SK-N-SH treated with all-trans-retinoic acid at 6 μM for 48 hours (cell line): ENCODE results near the gene CXXC5.

ENCODE experiments used
- ARNTL ChIP-seq: fragments of 450-650 bp; formaldehyde crosslinking; IDR thresholded peaks from 2 replicates; pipeline ENCODE4 v1.5.0; 2020; ENCODE audit warnings: low read depth, mild to moderate bottlenecking, moderate library complexity, borderline replicate concordance
- CSDC2 ChIP-seq: fragments of 250-450 bp; sonication (Bioruptor Pico); IDR thresholded peaks from 2 replicates; pipeline ENCODE4 v1.5.0; 2020; ENCODE audit warnings: mild to moderate bottlenecking, moderate library complexity
- OSR1 ChIP-seq: fragments of 250-450 bp; sonication (Bioruptor Pico); IDR thresholded peaks from 2 replicates; pipeline ENCODE4 v1.8.0; 2022; ENCODE audit warnings: moderate library complexity, mild to moderate bottlenecking, inconsistent platforms
- TCF4 ChIP-seq: fragments of 250-450 bp; sonication (Bioruptor Pico); IDR thresholded peaks from 2 replicates; pipeline ENCODE4 v1.8.0; 2021; ENCODE audit warnings: mild to moderate bottlenecking, moderate library complexity, borderline replicate concordance
- TOX ChIP-seq: fragments of 250-450 bp; sonication (Bioruptor Pico); IDR thresholded peaks from 2 replicates; pipeline ENCODE4 v1.8.0; 2021; ENCODE audit warnings: mild to moderate bottlenecking, moderate library complexity, borderline replicate concordance
- ZFP3 ChIP-seq: fragments of 250-450 bp; sonication (Bioruptor Pico); IDR thresholded peaks from 2 replicates; pipeline ENCODE4 v1.5.0; 2020; ENCODE audit warnings: mild to moderate bottlenecking, moderate library complexity
- ZFP30 ChIP-seq: fragments of 450-650 bp; formaldehyde crosslinking; IDR thresholded peaks from 2 replicates; pipeline ENCODE4 v1.5.0; 2022; ENCODE audit warnings: mild to moderate bottlenecking, moderate library complexity
- ZNF70 ChIP-seq: fragments of 450-650 bp; formaldehyde crosslinking; IDR thresholded peaks from 2 replicates; pipeline ENCODE4 v1.5.0; 2020; ENCODE audit warnings: mild to moderate bottlenecking, moderate library complexity
- ZNF8 ChIP-seq: fragments of 450-650 bp; formaldehyde crosslinking; IDR thresholded peaks from 2 replicates; pipeline ENCODE4 v1.5.0; 2020; ENCODE audit warnings: mild to moderate bottlenecking, moderate library complexity
- TF ChIP-seq, protein P1 (sequence below): fragments of 250-450 bp; sonication (Bioruptor Pico); IDR thresholded peaks from 2 replicates; pipeline ENCODE4 v1.5.0; 2020; ENCODE audit warnings: mild to moderate bottlenecking, moderate library complexity
- TF ChIP-seq, protein P2 (sequence below): fragments of 250-450 bp; sonication (Bioruptor Pico); IDR thresholded peaks from 2 replicates; pipeline ENCODE4 v1.8.0; 2020; ENCODE audit warnings: mild to moderate bottlenecking, moderate library complexity, borderline replicate concordance
- TF ChIP-seq, protein P3 (sequence below): fragments of 250-450 bp; sonication (Bioruptor Pico); IDR thresholded peaks from 2 replicates; pipeline ENCODE4 v1.5.1; 2020; ENCODE audit warnings: low read depth, mild to moderate bottlenecking, moderate library complexity

DNA sequence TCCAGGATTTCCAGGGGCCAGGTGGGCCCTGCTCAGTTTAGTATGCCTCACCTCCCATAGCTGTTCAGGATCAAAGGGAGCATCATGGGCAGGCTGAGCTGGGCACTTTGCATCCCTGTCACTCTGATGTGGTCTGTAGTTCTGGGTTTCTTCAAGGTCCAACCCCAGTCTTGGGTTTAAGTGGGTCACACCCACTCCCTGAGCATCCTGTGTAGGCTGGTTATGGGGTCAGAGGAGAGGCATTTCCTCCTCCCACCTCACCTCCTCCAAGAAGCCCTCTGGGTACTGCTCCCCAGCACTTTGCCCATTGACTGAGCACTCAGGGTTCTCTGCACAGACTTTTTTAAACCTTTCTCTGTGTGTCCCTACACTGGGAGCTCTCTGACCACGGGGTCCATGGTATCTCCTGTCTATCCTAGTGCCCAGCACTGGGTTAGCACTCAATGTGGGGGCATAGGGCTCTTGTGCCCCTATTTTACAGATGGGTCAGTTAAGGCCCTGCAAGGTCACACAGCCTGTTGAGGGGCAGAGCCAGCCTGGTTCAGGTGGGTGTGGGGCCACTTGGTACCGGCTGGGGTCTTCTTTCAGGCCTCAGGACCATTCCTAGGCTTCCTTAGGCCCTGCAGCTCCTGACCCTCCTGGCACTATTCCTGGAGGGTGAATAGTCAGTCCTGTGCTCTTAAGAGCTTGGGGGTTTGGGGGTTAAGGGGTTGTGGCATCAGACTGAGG lies 19.0 kb downstream of the CXXC5 start:
- no peak for TF ChIP-seq TOX (CRISPR knock-in tag)
- no peak for TF ChIP-seq ZFP3 (CRISPR knock-in tag)
- no peak for TF ChIP-seq ZFP30
- TF ChIP-seq OSR1 (CRISPR knock-in tag), result no peak
- no peak for TF ChIP-seq TCF4 (CRISPR knock-in tag)
- TF ChIP-seq ARNTL (CRISPR knock-in tag), result no peak
- TF ChIP-seq ZNF8, result no peak
- TF ChIP-seq, protein P1, sequence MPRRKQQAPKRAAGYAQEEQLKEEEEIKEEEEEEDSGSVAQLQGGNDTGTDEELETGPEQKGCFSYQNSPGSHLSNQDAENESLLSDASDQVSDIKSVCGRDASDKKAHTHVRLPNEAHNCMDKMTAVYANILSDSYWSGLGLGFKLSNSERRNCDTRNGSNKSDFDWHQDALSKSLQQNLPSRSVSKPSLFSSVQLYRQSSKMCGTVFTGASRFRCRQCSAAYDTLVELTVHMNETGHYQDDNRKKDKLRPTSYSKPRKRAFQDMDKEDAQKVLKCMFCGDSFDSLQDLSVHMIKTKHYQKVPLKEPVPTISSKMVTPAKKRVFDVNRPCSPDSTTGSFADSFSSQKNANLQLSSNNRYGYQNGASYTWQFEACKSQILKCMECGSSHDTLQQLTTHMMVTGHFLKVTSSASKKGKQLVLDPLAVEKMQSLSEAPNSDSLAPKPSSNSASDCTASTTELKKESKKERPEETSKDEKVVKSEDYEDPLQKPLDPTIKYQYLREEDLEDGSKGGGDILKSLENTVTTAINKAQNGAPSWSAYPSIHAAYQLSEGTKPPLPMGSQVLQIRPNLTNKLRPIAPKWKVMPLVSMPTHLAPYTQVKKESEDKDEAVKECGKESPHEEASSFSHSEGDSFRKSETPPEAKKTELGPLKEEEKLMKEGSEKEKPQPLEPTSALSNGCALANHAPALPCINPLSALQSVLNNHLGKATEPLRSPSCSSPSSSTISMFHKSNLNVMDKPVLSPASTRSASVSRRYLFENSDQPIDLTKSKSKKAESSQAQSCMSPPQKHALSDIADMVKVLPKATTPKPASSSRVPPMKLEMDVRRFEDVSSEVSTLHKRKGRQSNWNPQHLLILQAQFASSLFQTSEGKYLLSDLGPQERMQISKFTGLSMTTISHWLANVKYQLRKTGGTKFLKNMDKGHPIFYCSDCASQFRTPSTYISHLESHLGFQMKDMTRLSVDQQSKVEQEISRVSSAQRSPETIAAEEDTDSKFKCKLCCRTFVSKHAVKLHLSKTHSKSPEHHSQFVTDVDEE (CRISPR knock-in tag), result no peak
- no peak for TF ChIP-seq CSDC2
- TF ChIP-seq, protein P2, sequence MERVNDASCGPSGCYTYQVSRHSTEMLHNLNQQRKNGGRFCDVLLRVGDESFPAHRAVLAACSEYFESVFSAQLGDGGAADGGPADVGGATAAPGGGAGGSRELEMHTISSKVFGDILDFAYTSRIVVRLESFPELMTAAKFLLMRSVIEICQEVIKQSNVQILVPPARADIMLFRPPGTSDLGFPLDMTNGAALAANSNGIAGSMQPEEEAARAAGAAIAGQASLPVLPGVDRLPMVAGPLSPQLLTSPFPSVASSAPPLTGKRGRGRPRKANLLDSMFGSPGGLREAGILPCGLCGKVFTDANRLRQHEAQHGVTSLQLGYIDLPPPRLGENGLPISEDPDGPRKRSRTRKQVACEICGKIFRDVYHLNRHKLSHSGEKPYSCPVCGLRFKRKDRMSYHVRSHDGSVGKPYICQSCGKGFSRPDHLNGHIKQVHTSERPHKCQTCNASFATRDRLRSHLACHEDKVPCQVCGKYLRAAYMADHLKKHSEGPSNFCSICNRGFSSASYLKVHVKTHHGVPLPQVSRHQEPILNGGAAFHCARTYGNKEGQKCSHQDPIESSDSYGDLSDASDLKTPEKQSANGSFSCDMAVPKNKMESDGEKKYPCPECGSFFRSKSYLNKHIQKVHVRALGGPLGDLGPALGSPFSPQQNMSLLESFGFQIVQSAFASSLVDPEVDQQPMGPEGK (CRISPR knock-in tag), result no peak
- TF ChIP-seq, protein P3, sequence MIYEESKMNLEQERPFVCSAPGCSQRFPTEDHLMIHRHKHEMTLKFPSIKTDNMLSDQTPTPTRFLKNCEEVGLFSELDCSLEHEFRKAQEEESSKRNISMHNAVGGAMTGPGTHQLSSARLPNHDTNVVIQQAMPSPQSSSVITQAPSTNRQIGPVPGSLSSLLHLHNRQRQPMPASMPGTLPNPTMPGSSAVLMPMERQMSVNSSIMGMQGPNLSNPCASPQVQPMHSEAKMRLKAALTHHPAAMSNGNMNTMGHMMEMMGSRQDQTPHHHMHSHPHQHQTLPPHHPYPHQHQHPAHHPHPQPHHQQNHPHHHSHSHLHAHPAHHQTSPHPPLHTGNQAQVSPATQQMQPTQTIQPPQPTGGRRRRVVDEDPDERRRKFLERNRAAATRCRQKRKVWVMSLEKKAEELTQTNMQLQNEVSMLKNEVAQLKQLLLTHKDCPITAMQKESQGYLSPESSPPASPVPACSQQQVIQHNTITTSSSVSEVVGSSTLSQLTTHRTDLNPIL, result no peak
- no peak for TF ChIP-seq ZNF70 (CRISPR knock-in tag)
